NCI-H2196 (cell line): Measurements from ENCODE around the gene RPS6KB1.
"Not testable (repeated sequence)": the region's sequence is repeated elsewhere in the genome, so short reads cannot be mapped to it uniquely, and the experiment has no call there.

Experiments used
- DNase-seq: peaks from one replicate; lab custom pipeline; 2025; ENCODE audit not compliant: unreplicated experiment; lab: John Stamatoyannopoulos, UW

The RPS6KB1 gene

DNA sequence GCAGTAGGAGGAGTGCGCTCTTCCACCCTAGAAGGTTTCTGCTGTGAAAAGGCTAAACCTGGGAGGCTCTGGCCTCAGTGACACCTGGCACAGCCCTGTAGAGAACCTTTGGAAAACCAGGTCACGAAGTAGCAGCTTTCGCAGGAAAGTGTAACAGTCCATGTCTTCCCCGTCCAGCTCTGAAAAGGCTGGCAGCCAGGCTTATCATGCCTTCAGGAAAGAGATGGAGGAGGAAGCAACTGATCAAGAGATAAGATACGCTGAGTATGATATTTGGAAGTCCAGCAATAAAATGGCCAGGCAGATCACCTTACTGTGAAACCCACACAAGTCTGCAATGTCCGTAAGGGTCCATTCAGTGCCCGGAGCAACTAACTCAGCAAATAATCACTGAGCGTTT lies 22.4 kb upstream of the RPS6KB1 start:
- DNase-seq, result no peak

DNA sequence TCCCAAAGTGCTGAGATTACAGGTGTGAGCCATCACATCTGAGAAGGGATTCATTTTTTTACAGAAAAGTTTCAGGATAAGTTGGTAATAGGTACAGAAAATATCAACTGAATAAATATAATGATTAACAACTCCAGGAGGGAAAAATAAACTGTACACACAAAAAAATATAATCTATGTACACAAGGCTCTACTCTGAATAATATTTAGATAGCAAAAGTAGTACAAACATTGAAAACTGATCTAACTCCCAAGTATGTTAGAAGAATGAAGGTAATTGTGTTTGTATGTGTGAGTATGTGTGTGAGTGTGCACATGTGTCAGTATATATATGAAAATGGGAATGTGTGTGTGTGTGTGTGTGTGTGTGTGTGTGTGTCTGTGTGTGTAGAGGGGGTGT lies 20.6 kb upstream of the RPS6KB1 start:
- no peak for DNase-seq

DNA sequence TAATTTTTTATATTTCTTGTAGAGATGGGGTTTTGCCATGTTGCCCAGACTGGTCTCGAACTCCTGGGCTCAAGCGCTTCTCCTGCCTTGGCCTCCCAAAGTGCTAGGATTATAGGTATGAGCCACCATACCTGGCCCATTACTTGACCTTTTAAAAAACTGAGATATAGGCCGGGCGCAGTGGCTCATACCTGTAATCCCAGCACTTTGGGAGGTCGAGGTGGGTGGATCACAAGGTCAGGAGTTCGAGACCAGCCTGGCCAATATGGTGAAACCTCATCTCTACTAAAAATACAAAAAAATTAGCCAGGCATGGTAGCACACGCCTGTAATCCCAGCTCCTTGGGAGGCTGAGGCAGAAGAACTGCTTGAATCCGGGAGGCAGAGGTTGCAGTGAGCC lies 19.5 kb upstream of the RPS6KB1 start:
- not testable (repeated sequence) for DNase-seq

- no peak for DNase-seq
Measured at GRCh38 chr17:59874376-59874775, 18.5 kb upstream of the RPS6KB1 start.

- DNase-seq, result no peak
Measured at GRCh38 chr17:59876107-59876506, 16.8 kb upstream of the RPS6KB1 start.

- no peak for DNase-seq
Measured at GRCh38 chr17:59877965-59878364, 15.0 kb upstream of the RPS6KB1 start.

DNA sequence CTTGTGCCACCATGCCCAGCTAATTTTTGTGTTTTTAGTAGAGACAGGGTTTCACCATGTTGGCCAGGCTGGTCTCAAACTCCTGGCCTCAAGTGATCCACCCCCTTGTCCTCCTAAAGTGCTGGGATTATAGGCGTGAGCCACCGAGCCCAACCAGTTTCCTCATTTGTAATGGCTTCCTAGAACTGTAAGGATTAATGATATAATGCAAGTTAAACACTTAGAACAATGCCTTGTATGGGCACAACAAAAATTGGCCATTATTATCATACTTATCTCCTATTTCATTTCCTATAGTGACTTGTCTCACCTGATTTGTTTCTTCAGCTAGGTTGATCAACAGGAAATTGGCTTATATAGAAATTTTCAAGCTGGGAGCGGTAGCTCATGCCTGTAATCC lies 14.3 kb upstream of the RPS6KB1 start:
- DNase-seq, result no peak

GRCh38 chr17:59884861-59885260 lies 8.1 kb upstream of the RPS6KB1 start:
- DNase-seq, result no peak

DNA sequence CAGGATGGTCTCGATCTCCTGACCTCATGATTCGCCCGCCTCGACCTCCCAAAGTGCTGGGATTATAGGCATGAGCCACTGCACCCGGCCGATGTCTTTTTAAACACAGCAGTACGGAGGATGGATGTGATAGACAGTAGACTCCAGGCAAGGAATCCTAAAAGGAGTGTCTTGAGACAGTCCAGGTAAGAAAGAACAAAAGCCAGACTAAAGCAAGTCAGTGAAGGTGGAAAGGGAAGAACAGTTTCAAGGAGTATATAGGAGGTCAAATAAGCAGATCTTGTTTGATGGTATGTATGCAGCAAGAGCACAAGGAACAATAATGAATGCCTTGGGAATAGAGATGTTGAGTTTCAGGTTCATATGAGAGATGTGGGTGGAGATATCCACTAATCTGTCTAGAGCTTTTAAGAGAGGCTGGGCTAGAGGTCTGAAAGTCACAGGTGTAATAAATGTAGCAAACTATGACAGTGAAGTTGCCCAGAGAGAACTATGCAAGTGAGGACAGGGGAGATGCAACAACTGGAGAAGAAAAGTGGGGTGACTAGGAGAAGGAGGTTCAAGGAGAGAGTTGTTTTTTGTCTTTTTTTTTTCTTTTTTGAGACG lies 4.7 kb upstream of the RPS6KB1 start:
- no peak for DNase-seq

- DNase-seq, result no peak
Measured at GRCh38 chr17:59890720-59891119, 2.2 kb upstream of the RPS6KB1 start.

GRCh38 chr17:59892251-59892923 lies 534 bp upstream of the RPS6KB1 start:
- DNase-seq, result no peak

DNA sequence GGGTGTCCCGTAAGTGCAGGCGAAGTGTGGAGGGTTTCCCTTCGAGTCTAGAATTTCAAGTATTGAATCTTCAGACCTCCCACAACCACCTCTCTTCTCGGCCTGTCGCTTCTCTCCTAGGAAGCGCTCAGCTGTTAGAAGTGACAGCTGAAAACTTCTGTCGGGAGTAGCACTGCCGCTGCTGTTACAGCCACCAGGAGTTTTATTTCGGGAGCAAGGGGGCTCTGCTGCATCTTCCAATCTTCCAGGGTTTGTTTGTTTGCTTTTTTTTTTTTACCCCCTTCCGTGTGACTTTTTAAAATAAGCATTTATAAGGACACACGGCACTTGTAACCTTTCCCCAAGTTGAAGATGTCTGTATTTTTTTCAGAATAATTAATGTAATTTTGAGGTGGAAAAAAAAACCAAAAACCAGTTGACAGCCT lies 767 bp downstream of the RPS6KB1 start:
- DNase-seq, result no peak

DNA sequence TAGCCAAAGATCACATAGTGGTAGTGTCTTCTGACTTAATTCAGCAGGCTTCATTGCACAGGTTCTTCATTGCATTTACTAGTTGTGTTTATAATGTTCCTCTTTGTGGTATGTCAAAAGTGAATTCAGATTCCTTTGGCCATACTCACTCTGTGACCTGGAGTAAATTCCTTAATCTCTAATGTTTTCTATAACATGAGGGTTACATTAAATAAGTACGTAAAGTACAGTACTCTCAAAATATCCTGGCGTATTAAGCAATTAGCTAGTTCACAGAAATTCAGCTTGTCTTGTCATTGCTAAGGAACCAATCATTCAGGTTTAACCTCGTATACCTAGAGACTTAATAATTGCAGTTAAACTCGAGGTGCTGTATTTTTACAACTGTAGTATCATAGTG lies 4.2 kb downstream of the RPS6KB1 start:
- DNase-seq, result no peak

DNA sequence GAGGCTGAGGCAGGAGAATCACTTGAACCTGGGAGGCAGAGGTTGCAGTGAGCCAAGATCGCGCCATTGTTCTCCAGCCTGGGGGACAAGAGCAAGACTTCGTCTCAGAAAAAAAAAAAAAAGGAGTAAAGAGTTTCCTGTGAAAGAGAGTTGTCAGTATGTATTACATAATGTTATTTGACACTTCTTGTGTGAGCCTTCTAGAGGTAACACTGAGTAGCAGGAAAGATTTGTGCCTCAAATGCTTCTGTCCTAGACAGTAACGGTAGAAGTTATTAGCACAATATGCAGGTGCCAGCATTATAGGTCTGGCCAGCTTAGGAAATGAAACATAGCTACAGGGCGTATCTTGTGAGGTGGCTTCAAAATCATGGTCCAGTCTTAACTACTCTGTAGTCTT lies 6.2 kb downstream of the RPS6KB1 start:
- peak; percentile 54 for DNase-seq

- DNase-seq, result no peak
Measured at GRCh38 chr17:59901604-59902003, 8.7 kb downstream of the RPS6KB1 start.

- DNase-seq, result no peak
Measured at GRCh38 chr17:59903455-59903854, 10.5 kb downstream of the RPS6KB1 start.

- DNase-seq, result no peak
Measured at GRCh38 chr17:59907467-59907866, 14.5 kb downstream of the RPS6KB1 start.

- DNase-seq, result peak; percentile 66
Measured at GRCh38 chr17:59914274-59914854, 21.4 kb downstream of the RPS6KB1 start.

DNA sequence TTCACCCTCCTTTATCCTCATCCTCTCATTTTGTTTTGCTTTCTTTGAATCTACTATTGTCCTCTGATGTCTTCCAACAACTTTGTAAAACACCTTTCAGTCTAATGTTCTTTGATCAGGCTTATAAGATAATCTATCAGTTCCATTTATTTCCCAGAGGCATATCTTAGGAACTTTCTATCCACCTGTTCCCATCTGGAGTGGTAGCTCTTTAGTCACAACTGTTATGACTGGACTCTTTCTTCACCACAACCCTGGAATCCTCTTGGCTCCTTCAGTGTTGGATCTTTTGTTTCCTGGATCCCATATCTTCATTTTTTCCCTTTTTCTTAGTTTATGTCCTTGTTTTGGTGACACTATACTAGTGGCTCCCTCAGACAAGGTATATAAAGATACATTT lies 23.5 kb downstream of the RPS6KB1 start:
- no peak for DNase-seq

DNA sequence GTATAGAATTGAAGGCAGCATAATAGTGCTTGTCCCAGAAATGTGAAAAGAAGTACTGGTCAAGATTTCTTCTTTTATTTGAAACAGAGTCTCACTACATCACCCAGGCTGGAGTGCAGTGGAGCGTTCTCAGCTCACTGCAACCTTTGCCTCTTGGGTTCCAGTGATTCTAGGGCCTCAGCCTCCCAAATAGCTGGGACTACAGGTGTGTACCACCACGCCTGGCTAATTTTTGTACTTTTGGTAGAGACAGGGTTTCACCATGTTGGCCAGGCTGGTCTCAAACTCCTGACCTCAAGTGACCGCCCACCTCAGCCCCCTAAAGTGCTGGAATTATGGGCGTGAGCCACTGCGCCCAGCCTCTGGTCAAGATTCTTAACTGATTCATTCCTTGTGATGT lies 27.7 kb downstream of the RPS6KB1 start:
- not testable (repeated sequence) for DNase-seq

- not testable (repeated sequence) for DNase-seq
Measured at GRCh38 chr17:59930121-59930520, 37.2 kb downstream of the RPS6KB1 start.

DNA sequence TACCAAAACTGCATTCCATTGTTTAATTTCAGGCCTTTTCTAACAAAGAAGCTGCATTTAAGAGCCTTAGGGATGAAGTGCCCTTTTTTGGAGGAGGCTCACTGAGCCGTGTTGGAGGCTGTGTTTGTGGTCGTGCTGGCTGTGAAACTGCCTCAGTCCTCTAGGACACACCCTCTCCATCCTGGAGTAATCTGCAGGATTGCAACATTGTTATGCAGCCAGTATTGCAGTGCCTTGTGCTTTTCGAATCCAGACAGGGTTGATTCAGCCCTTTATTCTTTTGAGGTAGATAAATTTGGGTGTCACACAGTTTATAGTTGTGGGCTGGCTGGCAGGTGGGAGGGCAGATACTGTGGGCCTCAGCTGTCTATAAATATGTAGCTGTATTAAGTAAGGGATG lies 37.8 kb downstream of the RPS6KB1 start:
- not testable (repeated sequence) for DNase-seq

GRCh38 chr17:59933317-59933716 lies 40.4 kb downstream of the RPS6KB1 start:
- DNase-seq, result not testable (repeated sequence)
